Measurements from ENCODE around the gene PNP. TPM values are rescaled to one million over a fixed set of nuclear protein-coding genes. Genes with fewer than 3 reads are reported as not detected.

Gene PNP
- total and polyA plus RNA-seq, 2 donors (not counting 3 experiments of a cell fraction or from before 2014, with no cell fraction given), result 245 to 271 TPM

GRCh38 chr14:20489093-20489994 lies 20.1 kb downstream of the PNP start:
- Histone ChIP-seq H3K9ac (replicated peaks; ENCODE audit: extremely low read depth, insufficient read depth, low read length) (no peak overlapping the region), H3K4me3 (replicated peaks in 1 of 3; ENCODE audit: insufficient read depth in 1 of 3, low read depth in 1 of 3, low read length in 3 of 3) (no peak overlapping the region), H2AFZ (ENCODE audit: low read depth, low read length) (no peak overlapping the region), H3K79me2 (ENCODE audit: control insufficient read depth, insufficient read depth, low read length) (no peaks in the 10 kb centered on the region), H3K9me1 (replicated peaks; ENCODE audit: control insufficient read depth, extremely low read depth, insufficient read depth, low read length) (no peaks in the 10 kb centered on the region), H3K4me1 (ENCODE audit: control insufficient read depth, extremely low read depth, insufficient read depth, low read length) (peaks cover 7% of the 10 kb centered on the region), H3K9me3 (replicated peaks; ENCODE audit: control insufficient read depth, insufficient read depth, low read length) (no peaks in the 10 kb centered on the region), H3K27ac (ENCODE audit: insufficient read depth, low read depth, low read length) (no peak overlapping the region), H3K36me3 (ENCODE audit: control insufficient read depth in 2 of 2, extremely low read depth in 1 of 2, insufficient read depth in 2 of 2, low read length in 2 of 2) (no peaks in the 10 kb centered on the region), H4K20me1 (replicated peaks; ENCODE audit: control insufficient read depth, extremely low read depth, insufficient read depth, low read length) (no peaks in the 10 kb centered on the region), H3K27me3 (ENCODE audit: control insufficient read depth in 2 of 2, insufficient read depth in 2 of 2, low read length in 2 of 2) (peaks cover 0 to 2% of the 10 kb centered on the region in 2 experiments), H3K4me2 (ENCODE audit: insufficient read depth, low read length) (no peak overlapping the region)
- FAIRE-seq (peak; percentile 58), DNase-seq (ENCODE audit: low read depth, low spot score) (no peak)
- ChIA-PET CTCF (interaction anchor here (0.5 kb wide), 1 partner anchor 259 kb away, joined by 3 read pairs; no protein-coding TSS in a partner anchor), POLR2A (interaction anchor here (1.7 kb wide), 1 partner anchor 20 kb away, joined by 9 read pairs; no protein-coding TSS in a partner anchor)
- TF ChIP-seq FOS (IDR thresholded peaks at IDR 0.05; ENCODE audit: borderline replicate concordance, insufficient read depth, low read length) (no peak), MYC (IDR thresholded peaks at IDR 0.05; ENCODE audit: low read depth, low read length) (no peak), EZH2 (IDR thresholded peaks at IDR 0.05; ENCODE audit: borderline replicate concordance, low read depth, low read length, severe bottlenecking) (no peak), MAX (IDR thresholded peaks at IDR 0.05; ENCODE audit: insufficient read depth, insufficient read length) (no peak), GATA2 (IDR thresholded peaks at IDR 0.05; ENCODE audit: insufficient read depth, insufficient read length, low read depth, low read length) (no peak), POLR2AphosphoS5 (IDR thresholded peaks at IDR 0.05; ENCODE audit: insufficient read depth, low read depth, low read length) (no peak), JUN (IDR thresholded peaks at IDR 0.05; ENCODE audit: borderline replicate concordance, insufficient read depth, insufficient read length, low read depth) (no peak), POLR2A (IDR thresholded peaks at IDR 0.05; ENCODE audit: low read depth, low read length) (no peak)
- BruUV-seq (replicated peaks), result no TSS peak
- dilution Hi-C loops (cut with MboI; ENCODE audit: extremely low pct_ligation_motif_present, low sequenced_read_pairs) (no loop called here), intact Hi-C loops (cut with micrococcal nuclease) (no loop called here)
